Stimulated activated CD4-positive, alpha-beta T cell treated with anti-CD3 and anti-CD28 coated beads, Interleukin-2, amount 100 ng/mL, for 24 hours (primary cell): ENCODE results near the gene SYTL5.

Experiments used
- DNase-seq, 2 donors: peaks; one replicate each; pipeline ENCODE4 v3.0.0-alpha.2; 2020

Gene SYTL5

GRCh38 chrX:38095971-38096529 lies 89.7 kb downstream of the SYTL5 start:
- DNase-seq: no peak

DNA sequence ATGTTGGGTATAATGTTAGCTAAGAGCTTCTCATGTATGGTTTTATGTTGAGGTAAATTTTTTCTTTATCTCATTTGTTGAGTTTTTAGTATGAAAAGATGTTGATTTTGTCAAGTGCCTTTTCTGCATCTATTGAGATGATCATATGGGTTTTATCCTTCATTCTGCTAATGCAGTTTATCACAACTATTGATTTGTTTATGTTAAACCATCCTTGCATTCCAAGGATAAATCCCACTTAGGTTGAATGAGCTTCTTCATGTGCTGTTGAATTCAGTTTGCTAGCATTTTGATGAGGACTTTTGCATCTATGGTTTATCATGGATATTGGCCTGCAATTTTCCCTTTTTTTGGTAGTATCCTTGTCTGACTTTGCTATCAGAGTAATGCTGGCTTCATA lies 93.3 kb downstream of the SYTL5 start:
- no peak for DNase-seq

DNA sequence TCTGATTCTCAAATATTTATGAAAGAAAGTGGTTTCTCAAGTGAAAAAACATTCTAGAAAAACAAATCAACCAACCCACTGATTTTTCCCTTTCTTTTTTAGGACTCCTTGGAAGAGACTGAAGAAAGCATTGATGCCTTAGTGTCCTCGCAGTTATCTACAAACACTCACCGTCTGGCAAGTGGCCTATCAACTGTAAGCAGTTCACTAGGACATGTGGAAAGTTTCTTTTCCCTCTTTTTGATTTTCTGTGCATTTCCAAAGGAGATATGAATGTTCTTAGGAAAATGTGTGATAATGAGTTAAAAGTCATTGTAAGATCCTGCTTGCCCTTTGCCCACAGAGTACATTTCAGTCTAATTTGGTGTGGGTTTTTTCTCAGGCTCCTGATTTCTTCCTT lies 95.9 kb downstream of the SYTL5 start:
- DNase-seq: no peak

- no peak for DNase-seq
These were observed 96.5 kb downstream of the SYTL5 start for GRCh38 chrX:38102875-38103274.

DNA sequence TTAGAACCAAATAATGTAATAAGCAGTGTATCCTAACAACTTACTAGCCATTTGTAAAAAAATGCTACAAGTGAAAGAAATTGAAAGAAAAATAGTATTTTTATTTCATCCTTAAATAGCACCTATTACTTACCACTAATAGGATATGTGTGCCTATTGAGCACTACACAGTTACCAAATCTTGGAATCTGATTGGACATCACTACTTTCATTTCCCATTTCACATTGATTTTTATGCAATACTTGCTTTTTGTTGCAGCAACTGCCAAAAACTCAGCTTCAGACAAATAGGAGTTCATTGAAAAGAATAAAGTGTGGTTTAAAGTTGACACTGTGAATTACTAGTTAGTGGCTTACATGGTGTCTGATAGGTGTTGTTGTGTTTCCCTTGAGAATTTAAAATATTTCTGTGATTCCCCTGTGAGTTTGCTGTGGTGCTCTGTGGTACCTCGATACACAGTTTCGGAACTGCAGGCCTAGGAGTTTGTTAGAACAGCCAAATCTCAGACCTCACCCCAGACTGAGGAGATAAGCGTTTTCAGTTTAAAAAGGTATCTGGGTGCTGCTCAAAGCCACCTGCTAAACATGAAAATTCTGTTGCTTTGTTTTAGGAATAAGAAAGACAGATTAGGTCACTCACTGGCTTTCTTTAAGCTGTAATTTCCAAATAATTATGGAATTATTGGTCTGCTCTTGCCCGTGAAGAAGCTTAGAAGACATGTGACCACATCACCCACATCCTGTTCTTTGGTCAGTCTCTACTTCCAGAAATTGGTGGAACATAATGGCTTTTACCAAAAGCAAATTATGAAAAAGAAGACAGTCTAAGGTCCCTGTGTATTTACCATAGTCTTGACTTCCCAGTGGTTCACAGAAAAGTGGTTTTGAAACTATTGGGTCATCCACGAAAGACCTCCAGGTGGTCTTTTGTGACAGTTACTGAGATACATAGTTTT lies 97.8 kb downstream of the SYTL5 start:
- no peak for DNase-seq

- DNase-seq: no peak
These were observed 98.9 kb downstream of the SYTL5 start for GRCh38 chrX:38105216-38105725.

GRCh38 chrX:38106991-38107655 lies 100.8 kb downstream of the SYTL5 start:
- DNase-seq: no peak

DNA sequence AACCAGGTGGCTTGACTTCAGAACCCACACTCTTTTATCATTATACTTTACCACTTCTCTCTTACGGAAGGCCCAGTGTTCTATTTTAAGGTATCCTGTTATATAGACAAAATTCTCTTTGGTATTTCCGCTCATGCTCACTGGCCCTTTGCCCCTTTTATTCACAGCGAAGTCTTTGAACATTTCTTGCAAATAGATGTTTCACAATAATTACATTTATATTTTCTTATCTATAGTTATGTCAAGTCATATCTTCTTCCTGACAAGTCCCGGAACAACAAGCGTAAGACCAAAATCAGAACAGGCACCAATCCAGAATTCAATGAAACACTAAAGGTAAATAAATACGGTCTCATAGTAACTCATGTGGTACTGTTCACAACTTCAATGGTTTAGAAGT lies 102.0 kb downstream of the SYTL5 start:
- no peak for DNase-seq

- DNase-seq: no peak
These were observed 102.9 kb downstream of the SYTL5 start for GRCh38 chrX:38109042-38109898.

GRCh38 chrX:38110231-38110630 lies 103.9 kb downstream of the SYTL5 start:
- no peak for DNase-seq

DNA sequence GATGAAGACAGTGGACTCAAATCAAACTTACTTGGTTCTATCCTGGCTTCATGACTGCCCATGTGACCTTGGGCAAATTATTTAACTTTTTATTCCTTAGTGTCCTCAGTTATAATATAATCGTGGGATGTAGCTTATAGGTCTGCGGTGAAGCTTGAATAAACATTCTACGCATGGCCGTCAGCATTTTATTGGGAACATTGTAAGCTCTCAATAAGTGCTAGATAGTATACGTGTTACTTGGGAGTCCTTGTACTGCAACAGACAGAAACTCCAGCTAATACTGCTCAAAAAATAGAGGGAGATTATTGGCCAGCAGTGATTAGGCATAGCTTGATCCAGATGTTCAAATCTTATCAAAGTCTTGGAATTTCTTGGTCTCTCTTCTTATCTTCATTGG lies 104.8 kb downstream of the SYTL5 start:
- DNase-seq: no peak

DNA sequence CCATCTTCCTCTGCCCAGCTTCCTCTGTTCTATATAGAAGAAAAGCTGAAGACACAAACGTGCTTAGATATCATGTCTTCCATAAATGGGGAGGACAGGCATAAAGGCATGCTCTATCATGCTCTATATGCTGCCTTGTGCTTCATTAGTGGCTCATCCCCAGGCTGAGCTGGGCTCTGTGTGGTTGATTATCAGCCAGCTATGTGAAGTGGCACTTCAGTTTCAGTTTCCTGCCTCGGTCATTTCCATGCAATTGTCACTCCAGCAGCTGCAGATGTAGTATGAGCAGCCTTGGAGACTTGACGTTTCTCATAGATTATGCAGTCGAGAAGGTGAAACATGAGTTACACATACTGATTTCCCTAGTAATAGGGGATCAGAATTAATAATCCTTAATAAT lies 106.2 kb downstream of the SYTL5 start:
- DNase-seq: no peak

- no peak for DNase-seq
These were observed 110.4 kb downstream of the SYTL5 start for GRCh38 chrX:38116706-38117105.

DNA sequence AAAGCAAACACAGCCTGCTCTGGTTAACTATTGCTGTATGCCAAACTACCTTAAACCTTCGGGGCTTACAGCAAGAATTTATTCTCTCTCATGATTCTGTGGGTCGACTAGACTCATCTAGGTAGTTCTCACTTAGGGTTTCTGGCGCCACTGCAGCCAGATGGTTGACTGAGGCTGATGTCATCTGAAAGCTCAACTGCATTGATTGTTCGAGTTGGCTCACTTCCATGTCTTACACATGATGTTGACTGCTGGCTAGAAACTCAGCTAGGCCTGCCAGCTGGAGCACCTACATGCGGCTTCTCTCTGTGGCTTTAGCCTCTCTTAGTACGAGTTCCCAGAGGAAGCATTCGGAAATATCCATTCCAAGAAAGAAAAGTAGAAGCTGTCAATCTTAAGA lies 111.1 kb downstream of the SYTL5 start:
- no peak for DNase-seq

DNA sequence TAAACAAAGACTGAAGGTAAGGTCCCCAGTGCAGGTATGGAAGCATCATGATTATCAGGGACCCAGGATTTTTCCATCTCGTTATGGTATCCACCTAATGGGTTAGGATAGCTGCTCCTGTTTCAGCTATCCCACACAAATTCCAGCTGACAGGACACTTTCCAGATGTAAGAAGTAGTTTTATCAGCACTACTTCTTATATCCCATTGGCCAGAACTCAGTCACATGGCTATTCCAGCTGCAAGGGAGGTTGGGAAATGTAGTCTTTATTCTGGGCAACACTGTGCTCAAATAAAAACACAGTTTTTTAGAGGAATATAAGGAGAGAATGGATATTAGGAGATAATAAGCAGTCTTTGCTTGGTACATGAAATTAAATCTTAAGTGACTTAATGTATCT lies 117.6 kb downstream of the SYTL5 start:
- DNase-seq: no peak

GRCh38 chrX:38126179-38126578 lies 119.8 kb downstream of the SYTL5 start:
- DNase-seq: no peak

DNA sequence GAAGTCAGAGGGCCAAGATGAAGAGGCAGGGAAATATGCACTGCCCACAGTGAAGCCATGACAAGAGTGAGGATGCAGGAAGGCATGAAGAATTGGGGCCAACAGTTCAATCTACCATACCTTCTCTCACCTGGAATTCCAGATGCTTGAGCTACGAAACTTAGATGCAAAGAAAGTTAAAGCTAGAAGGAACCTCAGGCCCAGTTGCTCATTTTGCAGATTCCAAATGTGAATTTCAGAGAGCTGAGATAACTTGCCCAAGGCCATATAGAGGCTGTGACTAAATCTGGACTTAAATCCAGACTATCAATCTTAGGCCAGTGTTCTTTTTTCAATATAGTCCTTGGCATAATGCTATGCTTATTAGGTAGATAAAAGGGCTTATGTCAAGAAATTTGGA lies 121.6 kb downstream of the SYTL5 start:
- no peak for DNase-seq

DNA sequence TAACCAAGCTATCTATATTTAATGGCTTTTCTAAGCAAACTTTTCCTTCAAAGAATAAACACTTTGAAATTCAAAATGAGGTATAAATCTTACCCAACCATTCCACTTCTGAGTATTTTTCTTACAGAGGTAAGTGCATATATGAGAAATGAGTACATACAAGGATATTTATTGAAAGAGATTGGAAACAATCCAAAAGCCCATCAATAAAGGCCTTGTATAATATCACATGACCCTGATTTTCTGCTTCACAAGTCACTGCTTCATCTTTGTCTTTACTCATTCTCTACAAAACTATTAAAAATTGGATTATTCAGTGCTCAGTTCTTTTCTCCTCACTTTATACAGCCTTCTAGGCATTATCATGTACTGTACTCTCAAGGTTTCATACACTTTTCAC lies 123.0 kb downstream of the SYTL5 start:
- DNase-seq: no peak

DNA sequence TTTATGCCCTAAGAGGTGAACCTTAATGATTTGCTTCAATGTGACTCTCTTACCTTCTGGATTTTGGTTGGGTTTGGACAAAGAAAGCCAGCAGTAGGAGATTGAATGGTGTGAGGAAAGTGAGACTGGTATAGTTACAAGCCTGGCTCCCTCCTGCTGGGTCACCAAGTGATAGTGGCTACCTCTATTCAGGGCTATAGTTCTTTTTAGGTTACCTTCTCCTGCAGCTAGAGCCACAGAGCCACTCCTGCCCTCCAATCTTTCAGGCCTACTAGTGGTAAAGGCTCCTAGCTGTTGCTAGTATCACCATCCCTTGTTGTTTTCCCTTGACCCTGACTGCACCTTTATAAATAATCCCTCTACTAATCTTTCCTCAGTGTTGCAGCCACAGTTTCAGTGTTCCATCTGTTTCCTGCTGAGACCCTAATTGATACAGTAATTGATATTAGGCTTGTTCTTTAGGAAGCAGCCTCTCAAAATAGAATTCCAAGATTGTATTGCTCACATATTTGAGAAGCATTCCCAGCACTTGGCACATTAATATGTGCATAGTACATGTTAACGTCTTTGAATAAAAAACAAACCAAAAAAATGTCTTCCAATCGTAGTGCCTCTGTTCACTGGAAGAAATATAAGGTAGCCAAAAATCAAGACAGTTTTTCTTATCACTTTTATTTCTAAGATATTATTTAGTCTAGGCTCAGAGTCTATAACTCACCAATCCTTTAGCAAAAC lies 132.0 kb downstream of the SYTL5 start:
- no peak for DNase-seq

- DNase-seq: no peak
These were observed 132.5 kb downstream of the SYTL5 start for GRCh38 chrX:38138900-38139299.

DNA sequence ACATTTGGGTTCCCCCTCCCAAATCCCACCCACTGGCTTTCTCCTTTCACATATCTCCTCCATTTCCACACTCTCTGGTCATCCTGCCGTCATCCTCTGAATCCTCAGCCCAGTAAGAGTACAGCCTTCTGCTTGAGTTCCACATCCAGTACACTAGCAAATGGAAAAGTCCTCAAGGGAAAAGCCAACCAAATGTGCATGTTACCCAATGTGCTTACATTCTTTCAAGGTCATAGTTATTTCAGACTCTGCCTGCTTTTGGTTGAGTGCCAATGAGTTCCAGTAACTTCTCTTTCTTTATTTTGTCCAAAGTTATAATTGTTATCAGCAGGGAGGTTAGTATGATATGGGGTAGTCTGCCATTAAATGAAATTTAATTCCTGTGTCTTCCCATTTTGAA lies 136.3 kb downstream of the SYTL5 start:
- DNase-seq: no peak

DNA sequence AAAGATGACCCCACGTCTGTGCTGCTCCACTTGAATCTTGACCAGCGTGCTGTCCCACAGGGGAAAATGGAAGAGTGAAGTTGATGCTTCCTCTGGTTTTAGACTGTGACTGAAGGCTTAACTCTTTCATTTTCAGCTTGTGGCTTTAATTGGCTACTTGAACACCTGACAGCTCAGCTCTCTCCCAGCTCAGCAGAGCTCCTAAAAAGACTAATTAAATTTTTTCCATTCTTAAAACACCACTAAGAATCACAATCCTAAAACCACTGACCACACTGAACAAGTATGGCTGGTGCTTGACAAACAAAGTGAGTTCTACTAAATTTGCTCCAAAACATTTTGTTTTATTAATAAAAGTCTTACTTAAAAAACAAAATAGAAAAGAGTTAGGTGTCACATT lies 142.7 kb downstream of the SYTL5 start:
- DNase-seq: no peak
